Measurements from ENCODE around the gene TMEM179B. TPM values are rescaled to one million over a fixed set of nuclear protein-coding genes. Genes with fewer than 3 reads are reported as not detected.

Gene TMEM179B
- total and polyA plus RNA-seq, 10 donors: 39.0 to 80.8 (median 51.5) TPM

DNA sequence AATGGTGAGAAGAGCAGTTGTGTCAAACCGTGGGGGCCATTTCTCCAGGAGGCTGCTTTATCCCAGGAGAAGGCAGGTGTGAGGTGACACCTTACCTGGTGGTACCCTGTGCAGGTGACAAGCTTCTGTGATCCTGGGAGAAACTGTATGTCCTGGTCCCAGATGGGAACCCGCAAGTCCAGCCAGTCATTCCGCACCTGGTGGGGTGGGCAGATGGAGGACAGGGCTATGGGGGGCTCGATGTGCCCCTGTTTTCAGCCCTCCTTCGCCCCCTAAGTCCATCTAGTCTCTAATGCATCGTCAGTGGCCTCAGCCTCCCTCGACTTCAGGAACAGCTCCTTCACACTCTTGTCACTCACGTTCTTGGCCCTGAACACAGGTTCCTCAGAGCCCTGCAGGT lies 48.1 kb downstream of the TMEM179B start:
- H3K4me1 ChIP-seq: peaks cover 20 to 79% (median 54%) of the 10 kb centered on the region in 6 donors
- no peak overlapping the region for H3K27ac ChIP-seq
- peak; percentile 45 for DNase-seq
- peaks cover 0 to 49% (median 29%) of the 10 kb centered on the region in 6 donors for H3K36me3 ChIP-seq
- H3K27me3 ChIP-seq (replicated peaks in 1 of 7): no peaks in the 10 kb centered on the region
- no peaks in the 10 kb centered on the region for H3K9me3 ChIP-seq
- 86 to 93% (median 90%) methylated on average over 6 to 8 of the region's 8 CpGs for WGBS, 5 donors
- peak in 1 of 3 donors; percentile 28 for TF ChIP-seq POLR2AphosphoS5 (IDR thresholded peaks at IDR 0.05)
- TF ChIP-seq, protein P1, sequence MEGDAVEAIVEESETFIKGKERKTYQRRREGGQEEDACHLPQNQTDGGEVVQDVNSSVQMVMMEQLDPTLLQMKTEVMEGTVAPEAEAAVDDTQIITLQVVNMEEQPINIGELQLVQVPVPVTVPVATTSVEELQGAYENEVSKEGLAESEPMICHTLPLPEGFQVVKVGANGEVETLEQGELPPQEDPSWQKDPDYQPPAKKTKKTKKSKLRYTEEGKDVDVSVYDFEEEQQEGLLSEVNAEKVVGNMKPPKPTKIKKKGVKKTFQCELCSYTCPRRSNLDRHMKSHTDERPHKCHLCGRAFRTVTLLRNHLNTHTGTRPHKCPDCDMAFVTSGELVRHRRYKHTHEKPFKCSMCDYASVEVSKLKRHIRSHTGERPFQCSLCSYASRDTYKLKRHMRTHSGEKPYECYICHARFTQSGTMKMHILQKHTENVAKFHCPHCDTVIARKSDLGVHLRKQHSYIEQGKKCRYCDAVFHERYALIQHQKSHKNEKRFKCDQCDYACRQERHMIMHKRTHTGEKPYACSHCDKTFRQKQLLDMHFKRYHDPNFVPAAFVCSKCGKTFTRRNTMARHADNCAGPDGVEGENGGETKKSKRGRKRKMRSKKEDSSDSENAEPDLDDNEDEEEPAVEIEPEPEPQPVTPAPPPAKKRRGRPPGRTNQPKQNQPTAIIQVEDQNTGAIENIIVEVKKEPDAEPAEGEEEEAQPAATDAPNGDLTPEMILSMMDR (IDR thresholded peaks at IDR 0.05 in 8 of 11, conservative IDR thresholded peaks at IDR 0.05 in 3 of 11): no peak
- no peak for TF ChIP-seq POLR2A (IDR thresholded peaks at IDR 0.05)
- no peak overlapping the region for H3K4me3 ChIP-seq
- intact Hi-C loops (cut with DNase I; ENCODE audit: low total_unique reads): no loop called here

DNA sequence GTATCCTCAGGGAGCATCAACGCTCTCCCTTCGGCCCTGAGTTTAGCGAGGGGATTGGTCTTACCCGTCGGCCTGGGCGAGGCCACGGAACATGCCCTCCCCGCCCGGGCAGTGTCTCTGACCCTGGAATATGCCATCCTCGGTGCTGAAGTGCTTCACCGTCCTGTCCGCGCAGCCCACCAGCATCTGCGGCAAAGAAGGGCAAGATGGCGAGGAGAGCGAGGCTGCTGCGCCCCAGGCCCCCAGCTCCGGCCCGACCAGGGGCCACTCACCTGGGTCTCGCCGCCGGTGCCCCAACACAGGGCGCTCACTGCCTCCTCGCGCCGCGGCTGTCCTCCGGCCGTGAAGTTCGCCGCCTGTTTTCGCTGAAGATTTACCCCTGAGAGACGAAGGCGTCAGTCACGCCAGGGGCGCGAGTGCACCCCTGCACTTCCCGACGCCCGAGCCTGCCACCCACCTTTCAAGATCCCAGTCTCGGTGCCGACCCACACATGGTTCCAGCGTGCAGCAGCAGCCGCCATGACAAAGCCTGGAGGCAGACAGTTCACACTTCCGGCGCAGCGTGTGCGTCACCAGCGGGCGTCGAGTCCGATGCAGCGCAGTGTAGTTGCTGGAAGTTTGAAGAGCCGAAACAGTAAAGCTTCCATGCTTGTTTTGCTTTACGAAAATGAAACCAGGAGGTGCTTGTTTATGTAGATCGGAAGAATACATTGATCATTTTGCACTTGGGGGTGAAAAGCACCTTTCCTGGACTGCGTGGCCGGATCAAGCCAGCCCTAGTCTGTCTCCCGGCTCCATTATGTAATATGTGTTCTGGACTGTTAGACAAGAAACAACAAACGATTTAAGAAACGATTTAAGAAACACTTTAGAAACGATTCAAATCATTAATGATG lies 52.1 kb downstream of the TMEM179B start, which contains the start of gene WDR74:
TSS of gene WDR74 (minus strand) at position 541 of the 896 bp plus-strand sequence. CDS start at position 521, 20 bp downstream.
- peak; percentile 100 for DNase-seq
- Histone ChIP-seq H3K4me1 (peaks cover 17 to 73% (median 48%) of the 10 kb centered on the region in 6 donors), H3K9me3 (no peaks in the 10 kb centered on the region), H3K4me3 (peak within 1 kb of the TSS; percentile 76 to 99 (median 94)), H3K36me3 (peaks cover 0 to 37% (median 21%) of the 10 kb centered on the region in 6 donors), H3K27me3 (replicated peaks in 1 of 7) (no peaks in the 10 kb centered on the region), H3K27ac (peak within 1 kb of the TSS; percentile 97 to 100 (median 98))
- TF ChIP-seq POLR2AphosphoS5 (IDR thresholded peaks at IDR 0.05) (peak; percentile 98 to 99 (median 99)), POLR2A (IDR thresholded peaks at IDR 0.05) (peak; percentile 51 to 92 (median 77))
- TF ChIP-seq, protein P1 (IDR thresholded peaks at IDR 0.05 in 8 of 11, conservative IDR thresholded peaks at IDR 0.05 in 3 of 11): peak in 3 of 11 experiments; percentile 18 to 28 (median 19)
- 0 to 1% (median 0%) methylated on average over 31 to 62 of the region's 62 CpGs for WGBS, 5 donors
- intact Hi-C loops (cut with DNase I; ENCODE audit: low total_unique reads): no loop called here

Small RNA genes within 50 kb of the gene (microRNA-seq; reads per million reads assigned to microRNA genes)
- gene MIR6514: 1.1 to 1.4 (median 1.4) reads per million in 3 donors
- gene MIR6748: 0 to 0.35 (median 0) reads per million in 3 donors

Small RNA genes within 50 kb of the gene (small RNA-seq; reads per million reads assigned to genes)
- gene MIR6514 (0.12 to 0.56 (median 0.25) reads per million in 4 donors), gene RNU6-118P (0 reads per million in 4 donors)

Other genes starting within 250 kb of the TMEM179B start
Only the 30 nearest of the 31 such genes appear.
- 1,000 to 10,000 TPM in 6 of 7 donors, 100 to 1,000 TPM in 1; 989 to 1,475 (median 1,270) TPM for gene EEF1G, start 213.5 kb upstream of the TMEM179B start, total RNA-seq
- gene EEF1G, start 213.5 kb upstream of the TMEM179B start, polyA plus RNA-seq: 1,000 to 10,000 TPM; 2,364 to 2,501 (median 2,474) TPM
- 10 to 100 TPM; 14.4 to 30.9 (median 20.1) TPM for gene TUT1, start 195.9 kb upstream of the TMEM179B start, total RNA-seq
- 10 to 100 TPM; 14.5 to 24.1 (median 16.1) TPM for gene TUT1, start 195.9 kb upstream of the TMEM179B start, polyA plus RNA-seq
- 100 to 1,000 TPM; 102 to 154 (median 114) TPM for gene MTA2, start 185.5 kb upstream of the TMEM179B start, total RNA-seq
- gene MTA2, start 185.5 kb upstream of the TMEM179B start, polyA plus RNA-seq: 10 to 100 TPM; 55.3 to 94.6 (median 58.5) TPM
- gene EML3, start 174.6 kb upstream of the TMEM179B start, total RNA-seq: 100 to 1,000 TPM in 5 of 7 donors, 10 to 100 TPM in 2; 46.7 to 159 (median 116) TPM
- gene EML3, start 174.6 kb upstream of the TMEM179B start, polyA plus RNA-seq: 100 to 1,000 TPM in 1 of 3 donors, 10 to 100 TPM in 2; 51.0 to 116 (median 78.6) TPM
- 1 to 10 TPM; 4.3 to 8.8 (median 5.6) TPM for gene ROM1, start 174.1 kb upstream of the TMEM179B start, total RNA-seq
- gene ROM1, start 174.1 kb upstream of the TMEM179B start, polyA plus RNA-seq: 10 to 100 TPM in 1 of 3 donors, 1 to 10 TPM in 2; 4.2 to 15.0 (median 6.1) TPM
- gene B3GAT3, start 165.4 kb upstream of the TMEM179B start, total RNA-seq: 10 to 100 TPM; 25.2 to 43.7 (median 37.1) TPM
- 10 to 100 TPM; 41.9 to 65.7 (median 63.1) TPM for gene B3GAT3, start 165.4 kb upstream of the TMEM179B start, polyA plus RNA-seq
- 100 to 1,000 TPM; 122 to 245 (median 198) TPM for gene GANAB, start 140.8 kb upstream of the TMEM179B start, total RNA-seq
- 10 to 100 TPM; 49.0 to 72.4 (median 53.6) TPM for gene GANAB, start 140.8 kb upstream of the TMEM179B start, polyA plus RNA-seq
- gene INTS5, start 134.1 kb upstream of the TMEM179B start, total RNA-seq: 10 to 100 TPM; 16.9 to 34.5 (median 24.8) TPM
- 10 to 100 TPM in 1 of 3 donors, 1 to 10 TPM in 2; 4.4 to 13.7 (median 7.0) TPM for gene INTS5, start 134.1 kb upstream of the TMEM179B start, polyA plus RNA-seq
- gene C11orf98, start 122.2 kb upstream of the TMEM179B start, total RNA-seq: 10 to 100 TPM; 30.9 to 43.7 (median 42.5) TPM
- 100 to 1,000 TPM; 144 to 164 (median 152) TPM for gene C11orf98, start 122.2 kb upstream of the TMEM179B start, polyA plus RNA-seq
- gene CSKMT, start 122.1 kb upstream of the TMEM179B start, total RNA-seq: 10 to 100 TPM in 6 of 7 donors, 1 to 10 TPM in 1; 3.0 to 19.4 (median 13.2) TPM
- 10 to 100 TPM; 32.6 to 59.4 (median 40.3) TPM for gene CSKMT, start 122.1 kb upstream of the TMEM179B start, polyA plus RNA-seq
- 1 to 10 TPM; 4.9 to 6.5 (median 5.9) TPM for gene UQCC3, start 115.7 kb upstream of the TMEM179B start, total RNA-seq
- 10 to 100 TPM; 20.2 to 23.7 (median 23.3) TPM for gene UQCC3, start 115.7 kb upstream of the TMEM179B start, polyA plus RNA-seq
- gene LBHD1, start 115.1 kb upstream of the TMEM179B start, total RNA-seq: 10 to 100 TPM in 6 of 7 donors, 1 to 10 TPM in 1; 10.0 to 20.2 (median 12.8) TPM
- 10 to 100 TPM in 2 of 3 donors, 1 to 10 TPM in 1; 7.3 to 21.2 (median 15.1) TPM for gene LBHD1, start 115.1 kb upstream of the TMEM179B start, polyA plus RNA-seq
- gene UBXN1, start 108.3 kb upstream of the TMEM179B start, total RNA-seq: 100 to 1,000 TPM in 6 of 7 donors, 10 to 100 TPM in 1; 93.8 to 158 (median 128) TPM
- 100 to 1,000 TPM; 198 to 209 (median 203) TPM for gene UBXN1, start 108.3 kb upstream of the TMEM179B start, polyA plus RNA-seq
- not detected for gene LRRN4CL, start 97.9 kb upstream of the TMEM179B start, total RNA-seq
- under 1 TPM; 0.04 to 0.48 (median 0.17) TPM for gene LRRN4CL, start 97.9 kb upstream of the TMEM179B start, polyA plus RNA-seq
- gene BSCL2, start 80.0 kb upstream of the TMEM179B start, total RNA-seq: 10 to 100 TPM; 25.6 to 66.0 (median 34.4) TPM
- gene BSCL2, start 80.0 kb upstream of the TMEM179B start, polyA plus RNA-seq: 10 to 100 TPM; 47.7 to 62.6 (median 47.8) TPM
- not detected for gene GNG3, start 79.7 kb upstream of the TMEM179B start, total RNA-seq
- gene GNG3, start 79.7 kb upstream of the TMEM179B start, polyA plus RNA-seq: under 1 TPM in 2 of 3 donors, not detected in 1; 0.12 to 0.13 TPM
- 10 to 100 TPM; 39.3 to 62.8 (median 48.5) TPM for gene HNRNPUL2, start 59.9 kb upstream of the TMEM179B start, total RNA-seq
- 10 to 100 TPM; 26.4 to 37.1 (median 29.3) TPM for gene HNRNPUL2, start 59.9 kb upstream of the TMEM179B start, polyA plus RNA-seq
- gene TTC9C, start 58.9 kb upstream of the TMEM179B start, total RNA-seq: 10 to 100 TPM; 25.4 to 47.1 (median 30.5) TPM
- 10 to 100 TPM; 27.8 to 35.6 (median 33.4) TPM for gene TTC9C, start 58.9 kb upstream of the TMEM179B start, polyA plus RNA-seq
- 10 to 100 TPM in 5 of 7 donors, 1 to 10 TPM in 2; 6.6 to 14.5 (median 11.1) TPM for gene ZBTB3, start 33.2 kb upstream of the TMEM179B start, total RNA-seq
- 1 to 10 TPM; 3.2 to 4.9 (median 3.9) TPM for gene ZBTB3, start 33.2 kb upstream of the TMEM179B start, polyA plus RNA-seq
- 10 to 100 TPM; 52.1 to 74.0 (median 60.2) TPM for gene POLR2G, start 25.8 kb upstream of the TMEM179B start, total RNA-seq
- 100 to 1,000 TPM; 129 to 153 (median 135) TPM for gene POLR2G, start 25.8 kb upstream of the TMEM179B start, polyA plus RNA-seq
- 10 to 100 TPM; 16.6 to 28.8 (median 23.7) TPM for gene TAF6L, start 16.0 kb upstream of the TMEM179B start, total RNA-seq
- gene TAF6L, start 16.0 kb upstream of the TMEM179B start, polyA plus RNA-seq: 10 to 100 TPM; 11.9 to 37.5 (median 21.1) TPM
- gene TMEM223, start 4.6 kb downstream of the TMEM179B start, total RNA-seq: 10 to 100 TPM; 11.2 to 27.8 (median 13.6) TPM
- 10 to 100 TPM; 19.0 to 32.8 (median 25.0) TPM for gene TMEM223, start 4.6 kb downstream of the TMEM179B start, polyA plus RNA-seq
- 100 to 1,000 TPM in 4 of 7 donors, 10 to 100 TPM in 3; 87.7 to 125 (median 118) TPM for gene NXF1, start 18.0 kb downstream of the TMEM179B start, total RNA-seq
- gene NXF1, start 18.0 kb downstream of the TMEM179B start, polyA plus RNA-seq: 100 to 1,000 TPM in 2 of 3 donors, 10 to 100 TPM in 1; 83.1 to 271 (median 194) TPM
- gene STX5, start 44.6 kb downstream of the TMEM179B start, total RNA-seq: 10 to 100 TPM; 40.5 to 50.7 (median 43.7) TPM
- gene STX5, start 44.6 kb downstream of the TMEM179B start, polyA plus RNA-seq: 10 to 100 TPM; 20.9 to 27.0 (median 23.5) TPM
- not detected for gene TEX54, start 45.4 kb downstream of the TMEM179B start, total RNA-seq
- gene TEX54, start 45.4 kb downstream of the TMEM179B start, polyA plus RNA-seq: not detected
- 10 to 100 TPM; 29.0 to 62.2 (median 46.4) TPM for gene WDR74, start 52.2 kb downstream of the TMEM179B start, total RNA-seq
- gene WDR74, start 52.2 kb downstream of the TMEM179B start, polyA plus RNA-seq: 10 to 100 TPM; 56.0 to 66.2 (median 60.1) TPM
- gene SLC3A2, start 93.5 kb downstream of the TMEM179B start, total RNA-seq: 100 to 1,000 TPM; 102 to 138 (median 114) TPM
- gene SLC3A2, start 93.5 kb downstream of the TMEM179B start, polyA plus RNA-seq: 10 to 100 TPM; 48.7 to 58.4 (median 52.8) TPM
- not detected for gene CHRM1, start 134.0 kb downstream of the TMEM179B start, total RNA-seq
- not detected for gene CHRM1, start 134.0 kb downstream of the TMEM179B start, polyA plus RNA-seq
- not detected for gene SLC22A6, start 197.6 kb downstream of the TMEM179B start, total RNA-seq
- not detected for gene SLC22A6, start 197.6 kb downstream of the TMEM179B start, polyA plus RNA-seq
- gene SLC22A8, start 228.4 kb downstream of the TMEM179B start, total RNA-seq: not detected
- not detected for gene SLC22A8, start 228.4 kb downstream of the TMEM179B start, polyA plus RNA-seq